Measurements from ENCODE around the gene NR2E3.
"Not testable (repeated sequence)": the region's sequence is repeated elsewhere in the genome, so short reads cannot be mapped to it uniquely, and the experiment has no call there.

The NR2E3 gene

DNA sequence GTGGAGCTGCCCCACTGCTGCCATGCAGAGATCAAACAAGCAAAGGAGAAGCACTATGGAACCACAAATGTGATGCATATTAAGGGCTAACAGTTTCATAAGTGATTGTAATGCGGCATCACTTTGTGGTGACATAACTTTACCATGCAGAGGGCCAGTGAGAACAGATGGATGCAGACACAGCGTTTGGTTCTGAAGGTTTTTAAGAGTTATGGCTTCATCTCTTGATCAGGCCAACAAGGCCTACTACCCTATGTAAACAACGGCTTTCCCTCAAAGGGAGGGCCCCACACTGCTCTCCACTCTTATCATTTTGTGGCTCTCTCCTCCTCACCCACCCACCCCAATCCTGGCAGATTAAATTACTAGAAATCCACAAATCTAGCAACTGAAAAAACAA, 13.4 kb downstream of the NR2E3 start:
- H3K4me3 ChIP-seq (replicated peaks in 1 of 2; ENCODE audit: low read depth in 2 of 2, low read length in 2 of 2) = no peak overlapping the region
- no peak for DNase-seq (ENCODE audit: low read depth in 2 of 2)
- TF ChIP-seq, protein P1, sequence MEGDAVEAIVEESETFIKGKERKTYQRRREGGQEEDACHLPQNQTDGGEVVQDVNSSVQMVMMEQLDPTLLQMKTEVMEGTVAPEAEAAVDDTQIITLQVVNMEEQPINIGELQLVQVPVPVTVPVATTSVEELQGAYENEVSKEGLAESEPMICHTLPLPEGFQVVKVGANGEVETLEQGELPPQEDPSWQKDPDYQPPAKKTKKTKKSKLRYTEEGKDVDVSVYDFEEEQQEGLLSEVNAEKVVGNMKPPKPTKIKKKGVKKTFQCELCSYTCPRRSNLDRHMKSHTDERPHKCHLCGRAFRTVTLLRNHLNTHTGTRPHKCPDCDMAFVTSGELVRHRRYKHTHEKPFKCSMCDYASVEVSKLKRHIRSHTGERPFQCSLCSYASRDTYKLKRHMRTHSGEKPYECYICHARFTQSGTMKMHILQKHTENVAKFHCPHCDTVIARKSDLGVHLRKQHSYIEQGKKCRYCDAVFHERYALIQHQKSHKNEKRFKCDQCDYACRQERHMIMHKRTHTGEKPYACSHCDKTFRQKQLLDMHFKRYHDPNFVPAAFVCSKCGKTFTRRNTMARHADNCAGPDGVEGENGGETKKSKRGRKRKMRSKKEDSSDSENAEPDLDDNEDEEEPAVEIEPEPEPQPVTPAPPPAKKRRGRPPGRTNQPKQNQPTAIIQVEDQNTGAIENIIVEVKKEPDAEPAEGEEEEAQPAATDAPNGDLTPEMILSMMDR (IDR thresholded peaks at IDR 0.05; ENCODE audit: low read depth, low read length) = no peak

DNA sequence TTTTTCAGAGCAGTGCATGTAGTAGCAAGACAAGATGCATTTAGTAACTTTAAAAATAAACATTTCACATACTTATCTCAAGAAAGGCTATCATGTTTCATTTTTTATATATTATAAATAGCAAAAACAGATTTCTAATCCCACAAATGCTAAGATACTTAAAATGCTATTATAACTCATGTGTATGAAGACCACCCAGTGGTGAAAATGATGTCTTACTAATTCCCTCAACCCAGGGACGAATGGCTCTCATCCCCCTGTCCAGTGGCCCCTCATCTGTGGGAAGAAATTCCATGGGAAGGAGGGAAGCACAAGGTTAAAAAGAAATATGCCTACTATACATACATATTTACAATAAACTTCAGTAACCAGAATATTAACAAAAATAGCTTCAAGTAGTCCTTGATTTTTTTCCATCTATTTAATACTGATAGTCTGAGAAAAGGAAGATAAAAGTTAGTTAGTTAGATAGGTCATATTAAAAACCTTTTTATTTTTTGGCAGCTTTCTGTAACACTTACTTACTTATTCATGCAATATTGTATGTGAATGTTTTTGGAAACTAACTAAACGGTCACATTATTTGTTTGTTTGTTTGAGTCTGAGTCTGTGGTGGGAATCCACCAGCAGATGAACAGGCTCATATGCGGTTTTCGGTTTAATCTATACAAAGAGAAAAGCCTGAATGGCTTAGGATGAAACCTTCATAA, 14.8 kb downstream of the NR2E3 start:
- TF ChIP-seq, protein P1 (IDR thresholded peaks at IDR 0.05; ENCODE audit: low read depth, low read length) = no peak
- H3K4me3 ChIP-seq (replicated peaks in 1 of 2; ENCODE audit: low read depth in 2 of 2, low read length in 2 of 2) = no peak overlapping the region
- DNase-seq (ENCODE audit: low read depth in 2 of 2) = no peak

DNA sequence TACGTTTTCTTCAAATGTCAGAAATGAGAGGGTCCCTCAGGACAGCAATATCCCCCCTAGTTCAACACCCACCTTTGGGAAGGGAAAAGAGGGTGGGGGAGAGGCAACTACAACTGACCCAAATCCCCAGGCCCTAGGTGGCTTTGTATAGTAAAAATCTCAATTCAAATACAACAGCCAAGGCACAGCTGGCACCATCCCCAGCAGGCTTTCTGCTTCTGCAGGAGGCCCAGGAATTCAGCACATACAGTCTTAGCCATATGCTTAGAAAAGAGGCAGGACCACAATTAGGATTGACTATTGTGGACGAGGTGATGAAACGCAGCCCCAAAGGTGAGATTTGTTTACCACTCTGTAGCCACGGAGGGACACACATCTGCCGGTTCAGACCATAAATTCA, 15.8 kb downstream of the NR2E3 start:
- TF ChIP-seq, protein P1 (IDR thresholded peaks at IDR 0.05; ENCODE audit: low read depth, low read length) = no peak
- H3K4me3 ChIP-seq (replicated peaks in 1 of 2; ENCODE audit: low read depth in 2 of 2, low read length in 2 of 2) = no peak overlapping the region
- no peak for DNase-seq (ENCODE audit: low read depth in 2 of 2)

DNA sequence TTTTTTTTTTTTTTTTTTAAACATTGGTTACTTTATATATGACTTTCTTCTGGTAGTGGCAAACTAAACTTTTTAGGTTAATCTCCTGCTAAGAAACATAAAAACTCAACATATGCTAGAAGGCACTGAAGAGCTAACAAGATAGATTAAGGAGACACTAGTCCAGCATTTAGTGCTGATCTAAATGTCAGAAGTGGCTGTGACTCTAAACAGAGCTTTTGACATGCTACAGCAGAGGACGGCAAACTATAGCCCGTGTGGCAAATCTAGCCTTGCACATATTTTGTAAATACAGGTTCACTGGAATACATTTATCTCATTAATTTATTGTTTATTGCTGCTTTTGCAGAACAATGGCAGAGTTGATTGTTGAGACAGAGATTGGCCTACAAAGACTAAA, 20.6 kb downstream of the NR2E3 start:
- TF ChIP-seq, protein P1 (IDR thresholded peaks at IDR 0.05; ENCODE audit: low read depth, low read length) = no peak
- DNase-seq (ENCODE audit: low read depth in 2 of 2) = no peak
- no peak overlapping the region for H3K4me3 ChIP-seq (replicated peaks in 1 of 2; ENCODE audit: low read depth in 2 of 2, low read length in 2 of 2)

DNA sequence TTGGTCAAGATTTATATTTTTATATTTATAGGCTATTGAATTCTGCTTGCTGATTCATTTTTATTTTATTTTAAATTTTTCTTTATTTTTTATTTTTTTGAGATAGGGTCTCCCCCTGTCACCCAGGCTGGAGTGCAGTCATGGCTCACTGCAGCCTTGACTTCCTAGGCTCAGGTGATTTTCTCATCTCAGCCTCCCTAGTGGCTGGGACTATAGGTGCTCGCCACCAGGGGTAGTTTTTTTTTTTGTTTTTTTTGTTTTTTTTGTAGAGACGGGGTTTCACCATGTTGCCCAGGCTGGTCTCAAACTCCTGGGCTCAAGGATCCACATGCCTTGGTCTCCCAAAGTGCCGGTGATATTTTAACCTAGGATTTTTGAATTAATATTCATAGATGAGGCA, 31.2 kb downstream of the NR2E3 start:
- TF ChIP-seq, protein P1 (IDR thresholded peaks at IDR 0.05; ENCODE audit: low read depth, low read length) = no peak
- no peak for DNase-seq (ENCODE audit: low read depth in 2 of 2)
- no peak overlapping the region for H3K4me3 ChIP-seq (replicated peaks in 1 of 2; ENCODE audit: low read depth in 2 of 2, low read length in 2 of 2)

DNA sequence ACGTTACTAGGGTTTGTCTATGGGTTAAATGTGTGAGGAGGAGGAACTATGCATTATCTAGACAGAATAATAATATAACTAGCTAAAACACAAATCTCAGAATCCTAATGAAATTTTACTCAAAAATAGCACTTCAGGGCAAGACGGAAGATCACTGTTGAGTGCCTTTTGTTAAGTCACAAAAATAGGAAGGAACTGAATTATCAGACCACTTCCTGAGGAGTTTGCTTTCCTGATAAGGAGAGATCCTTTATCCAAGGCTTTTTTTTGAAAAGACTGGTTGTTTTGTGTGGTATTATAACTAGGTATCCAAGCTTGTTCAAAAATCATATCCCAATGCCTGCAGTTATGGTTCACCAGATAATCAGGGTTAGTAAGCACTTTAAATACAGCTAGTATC, 34.6 kb downstream of the NR2E3 start:
- no peak overlapping the region for H3K4me3 ChIP-seq (replicated peaks in 1 of 2; ENCODE audit: low read depth in 2 of 2, low read length in 2 of 2)
- TF ChIP-seq, protein P1 (IDR thresholded peaks at IDR 0.05; ENCODE audit: low read depth, low read length) = no peak
- DNase-seq (ENCODE audit: low read depth in 2 of 2) = no peak

DNA sequence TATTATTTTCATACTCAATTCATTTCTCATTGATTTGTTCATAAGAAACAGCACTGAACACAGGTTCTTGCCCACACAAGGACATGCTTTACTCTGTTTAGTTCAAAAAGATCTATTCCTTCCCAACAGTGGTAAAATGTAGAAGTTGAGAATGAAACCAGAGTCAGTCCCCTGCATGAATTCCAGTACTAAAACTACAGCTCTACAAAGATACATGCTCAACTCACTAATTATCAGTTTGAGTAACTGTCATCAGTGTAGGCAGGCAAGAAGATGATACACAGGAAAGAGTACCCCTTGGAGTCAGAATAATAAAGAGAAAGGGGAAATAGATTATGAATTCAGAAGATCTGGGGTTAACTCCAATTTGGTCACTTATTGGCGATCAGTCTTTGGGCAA, 43.2 kb downstream of the NR2E3 start:
- H3K4me3 ChIP-seq (replicated peaks in 1 of 2; ENCODE audit: low read depth in 2 of 2, low read length in 2 of 2) = no peak overlapping the region
- TF ChIP-seq, protein P1 (IDR thresholded peaks at IDR 0.05; ENCODE audit: low read depth, low read length) = no peak
- DNase-seq (ENCODE audit: low read depth in 2 of 2) = no peak

DNA sequence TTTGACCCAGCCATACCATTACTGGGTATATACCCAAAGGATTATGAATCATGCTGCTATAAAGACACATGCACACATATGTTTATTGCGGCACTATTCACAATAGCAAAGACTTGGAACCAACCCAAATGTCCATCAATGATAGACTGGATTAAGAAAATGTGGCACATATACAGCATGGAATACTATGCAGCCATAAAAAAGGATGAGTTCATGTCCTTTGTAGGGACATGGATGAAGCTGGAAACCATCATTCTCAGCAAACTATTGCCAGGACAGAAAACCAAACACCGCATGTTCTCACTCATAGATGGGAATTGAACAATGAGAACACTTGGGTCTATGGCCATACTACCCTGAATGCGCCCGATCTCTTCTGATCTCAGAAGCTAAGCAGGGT, 47.9 kb downstream of the NR2E3 start:
- not testable (repeated sequence) for H3K4me3 ChIP-seq (replicated peaks in 1 of 2; ENCODE audit: low read depth in 2 of 2, low read length in 2 of 2); DNase-seq (ENCODE audit: low read depth in 2 of 2)
